GM18873 (cell line): Measurements from ENCODE around the gene NXT1.
A peak's percentile ranks its signal among the peaks of the same experiment; 100 is the strongest.
"Not testable (repeated sequence)": the region's sequence is repeated elsewhere in the genome, so short reads cannot be mapped to it uniquely, and the experiment has no call there.

Source experiments
- ATAC-seq: cut with Tn5 transposase; IDR thresholded peaks from one replicate; pipeline ENCODE4 v1.9.1; 2021; ENCODE audit warnings: mild to moderate bottlenecking, moderate library complexity, moderate number of reproducible peaks; ENCODE audit not compliant: unreplicated experiment, low FRiP score

NXT1 gene

GRCh38 chr20:23327617-23328333 lies 22.8 kb upstream of the NXT1 start:
- no peak for ATAC-seq

- no peak for ATAC-seq
These were observed 18.9 kb upstream of the NXT1 start for GRCh38 chr20:23331450-23332350.

GRCh38 chr20:23332467-23332866 lies 18.1 kb upstream of the NXT1 start:
- ATAC-seq = no peak

- no peak for ATAC-seq
These were observed 16.5 kb upstream of the NXT1 start for GRCh38 chr20:23334111-23334510.

GRCh38 chr20:23335521-23335920 lies 15.1 kb upstream of the NXT1 start:
- ATAC-seq = no peak

GRCh38 chr20:23336476-23336875 lies 14.1 kb upstream of the NXT1 start:
- ATAC-seq = no peak

- ATAC-seq = no peak
These were observed 13.3 kb upstream of the NXT1 start for GRCh38 chr20:23337312-23337711.

GRCh38 chr20:23339986-23340385 lies 10.6 kb upstream of the NXT1 start:
- ATAC-seq = no peak

- ATAC-seq = no peak
These were observed 10.1 kb upstream of the NXT1 start for GRCh38 chr20:23340524-23340923.

GRCh38 chr20:23341073-23341472 lies 9.5 kb upstream of the NXT1 start:
- peak; percentile 65 for ATAC-seq

GRCh38 chr20:23343590-23343989 lies 7.0 kb upstream of the NXT1 start:
- ATAC-seq = no peak

- ATAC-seq = no peak
These were observed 6.3 kb upstream of the NXT1 start for GRCh38 chr20:23344336-23344735.

GRCh38 chr20:23346002-23346401 lies 4.6 kb upstream of the NXT1 start:
- no peak for ATAC-seq

GRCh38 chr20:23347791-23348190 lies 2.8 kb upstream of the NXT1 start:
- ATAC-seq = no peak

- ATAC-seq = not testable (repeated sequence)
These were observed 2.1 kb upstream of the NXT1 start for GRCh38 chr20:23348510-23348909.

GRCh38 chr20:23349338-23350195 lies 1.0 kb upstream of the NXT1 start:
- ATAC-seq = peak; percentile 4

- peak; percentile 24 for ATAC-seq
These were observed 580 bp downstream of the NXT1 start for GRCh38 chr20:23350904-23351838.

GRCh38 chr20:23356203-23356602 lies 5.6 kb downstream of the NXT1 start:
- no peak for ATAC-seq

- peak; percentile 53 for ATAC-seq
These were observed 7.4 kb downstream of the NXT1 start for GRCh38 chr20:23357767-23358562.
